GM21619 (cell line): ENCODE measurements around the gene RYR2.

Source experiments
- ATAC-seq: cut with Tn5 transposase; IDR thresholded peaks from one replicate; pipeline ENCODE4 v1.9.1; 2021; ENCODE audit not compliant: unreplicated experiment

Gene RYR2

GRCh38 chr1:237638555-237638954 is 596.6 kb downstream of the RYR2 start:
- no peak for ATAC-seq

- no peak for ATAC-seq
Measured at GRCh38 chr1:237640011-237640671, 598.2 kb downstream of the RYR2 start.

- ATAC-seq: no peak
Measured at GRCh38 chr1:237640966-237641365, 599.0 kb downstream of the RYR2 start.

GRCh38 chr1:237650809-237651208 is 608.8 kb downstream of the RYR2 start:
- no peak for ATAC-seq

- ATAC-seq: no peak
Measured at GRCh38 chr1:237655778-237656177, 613.8 kb downstream of the RYR2 start.

- ATAC-seq: no peak
Measured at GRCh38 chr1:237664348-237664747, 622.4 kb downstream of the RYR2 start.

- no peak for ATAC-seq
Measured at GRCh38 chr1:237670302-237670701, 628.3 kb downstream of the RYR2 start.

- ATAC-seq: no peak
Measured at GRCh38 chr1:237671262-237671661, 629.3 kb downstream of the RYR2 start.

- ATAC-seq: no peak
Measured at GRCh38 chr1:237671935-237672334, 630.0 kb downstream of the RYR2 start.

GRCh38 chr1:237672748-237673147 is 630.8 kb downstream of the RYR2 start:
- no peak for ATAC-seq

- no peak for ATAC-seq
Measured at GRCh38 chr1:237673631-237674030, 631.6 kb downstream of the RYR2 start.

GRCh38 chr1:237677979-237678378 is 636.0 kb downstream of the RYR2 start:
- ATAC-seq: no peak

- ATAC-seq: no peak
Measured at GRCh38 chr1:237679687-237680086, 637.7 kb downstream of the RYR2 start.

- no peak for ATAC-seq
Measured at GRCh38 chr1:237681210-237681609, 639.2 kb downstream of the RYR2 start.

- ATAC-seq: no peak
Measured at GRCh38 chr1:237684236-237684635, 642.3 kb downstream of the RYR2 start.

GRCh38 chr1:237685551-237685950 is 643.6 kb downstream of the RYR2 start:
- ATAC-seq: no peak

- ATAC-seq: no peak
Measured at GRCh38 chr1:237687804-237688203, 645.8 kb downstream of the RYR2 start.

- no peak for ATAC-seq
Measured at GRCh38 chr1:237690656-237691055, 648.7 kb downstream of the RYR2 start.

GRCh38 chr1:237692255-237692654 is 650.3 kb downstream of the RYR2 start:
- ATAC-seq: no peak

- no peak for ATAC-seq
Measured at GRCh38 chr1:237695878-237696277, 653.9 kb downstream of the RYR2 start.

- no peak for ATAC-seq
Measured at GRCh38 chr1:237700181-237700580, 658.2 kb downstream of the RYR2 start.

GRCh38 chr1:237701534-237701933 is 659.5 kb downstream of the RYR2 start:
- no peak for ATAC-seq

- ATAC-seq: no peak
Measured at GRCh38 chr1:237702161-237702560, 660.2 kb downstream of the RYR2 start.
